Stimulated activated memory B cell treated with anti-CD40 and anti-IgM and Interleukin-4, amounts not matched to agents 10 μg/mL and 1 μg/mL and 100 μg/mL, for 72 hours (primary cell): Measurements from ENCODE around the gene KCNG2.
"Not testable (repeated sequence)": the region's sequence is repeated elsewhere in the genome, so short reads cannot be mapped to it uniquely, and the experiment has no call there.

Experiments
- ATAC-seq: fragments of 150-1000 bp; cut with Tn5 transposase; 2 replicates; pipeline ENCODE4 v1.10.0; 2021
- H3K27ac Mint-ChIP-seq: one replicate; pipeline ENCODE4 v1.8.0; 2022; ENCODE audit warnings: mild to moderate bottlenecking, mixed read lengths
- H3K27me3 Mint-ChIP-seq: one replicate; pipeline ENCODE4 v1.8.0; 2022; ENCODE audit warnings: mixed read lengths
- H3K36me3 Mint-ChIP-seq: one replicate; pipeline ENCODE4 v1.8.0; 2022; ENCODE audit warnings: mixed read lengths
- H3K4me1 Mint-ChIP-seq: one replicate; pipeline ENCODE4 v1.8.0; 2022; ENCODE audit warnings: mixed read lengths
- H3K4me3 Mint-ChIP-seq: one replicate; pipeline ENCODE4 v1.8.0; 2022; ENCODE audit warnings: mild to moderate bottlenecking, moderate library complexity, mixed read lengths
- H3K9me3 Mint-ChIP-seq: one replicate; pipeline ENCODE4 v1.8.0; 2022; ENCODE audit warnings: mixed read lengths

Gene KCNG2

GRCh38 chr18:79855147-79855933 is 57.6 kb downstream of the KCNG2 start:
- peak overlapping the region; percentile 42 for H3K4me3 Mint-ChIP-seq

GRCh38 chr18:79856119-79857007 is 58.6 kb downstream of the KCNG2 start:
- Mint-ChIP-seq H3K36me3 (no peaks in the 10 kb centered on the region), H3K27me3 (peaks cover 31% of the 10 kb centered on the region), H3K4me3 (peak overlapping the region; percentile 34), H3K4me1 (peaks cover 31% of the 10 kb centered on the region), H3K27ac (peak overlapping the region; percentile 20), H3K9me3 (peaks cover 7% of the 10 kb centered on the region)
- ATAC-seq, result peak; percentile 74

More at GRCh38 chr18:79855147-79855933, 57.6 kb downstream of the KCNG2 start:
- H3K9me3 Mint-ChIP-seq, result peaks cover 1% of the 10 kb centered on the region
- ATAC-seq, result peak; percentile 90
- H3K4me1 Mint-ChIP-seq, result peaks cover 31% of the 10 kb centered on the region
- H3K27ac Mint-ChIP-seq, result peak overlapping the region; percentile 75
- H3K27me3 Mint-ChIP-seq, result peaks cover 31% of the 10 kb centered on the region
- no peaks in the 10 kb centered on the region for H3K36me3 Mint-ChIP-seq

- no peak for ATAC-seq
- Mint-ChIP-seq H3K9me3 (peaks cover 14% of the 10 kb centered on the region), H3K27me3 (peaks cover 31% of the 10 kb centered on the region), H3K27ac (peak overlapping the region; percentile 20), H3K36me3 (no peaks in the 10 kb centered on the region), H3K4me1 (peaks cover 31% of the 10 kb centered on the region), H3K4me3 (peak overlapping the region; percentile 35)
Observed at GRCh38 chr18:79857082-79857671, 59.4 kb downstream of the KCNG2 start.

GRCh38 chr18:79859314-79859713 is 61.6 kb downstream of the KCNG2 start:
- Mint-ChIP-seq H3K9me3 (peaks cover 14% of the 10 kb centered on the region), H3K36me3 (no peaks in the 10 kb centered on the region), H3K27ac (no peak overlapping the region), H3K4me3 (no peak overlapping the region), H3K27me3 (peaks cover 23% of the 10 kb centered on the region), H3K4me1 (peaks cover 31% of the 10 kb centered on the region)
- no peak for ATAC-seq

GRCh38 chr18:79861687-79862086 is 63.9 kb downstream of the KCNG2 start:
- Mint-ChIP-seq H3K4me1 (peaks cover 9% of the 10 kb centered on the region), H3K27ac (no peak overlapping the region), H3K27me3 (peaks cover 14% of the 10 kb centered on the region), H3K4me3 (no peak overlapping the region), H3K36me3 (no peaks in the 10 kb centered on the region), H3K9me3 (peaks cover 14% of the 10 kb centered on the region)
- no peak for ATAC-seq

- no peak for ATAC-seq
- Mint-ChIP-seq H3K27me3 (peaks cover 14% of the 10 kb centered on the region), H3K27ac (no peak overlapping the region), H3K9me3 (peaks cover 14% of the 10 kb centered on the region), H3K4me1 (peaks cover 1% of the 10 kb centered on the region), H3K4me3 (no peak overlapping the region), H3K36me3 (no peaks in the 10 kb centered on the region)
Observed at GRCh38 chr18:79862562-79862961, 64.8 kb downstream of the KCNG2 start.

- peaks cover 14% of the 10 kb centered on the region for H3K9me3 Mint-ChIP-seq
- H3K36me3 Mint-ChIP-seq, result no peaks in the 10 kb centered on the region
- no peak overlapping the region for H3K4me3 Mint-ChIP-seq
- no peak overlapping the region for H3K27ac Mint-ChIP-seq
- ATAC-seq, result peak; percentile 41
- no peaks in the 10 kb centered on the region for H3K4me1 Mint-ChIP-seq
- peaks cover 9% of the 10 kb centered on the region for H3K27me3 Mint-ChIP-seq
Observed at GRCh38 chr18:79863161-79864005, 65.6 kb downstream of the KCNG2 start.

- Mint-ChIP-seq H3K36me3 (no peaks in the 10 kb centered on the region), H3K4me1 (no peaks in the 10 kb centered on the region), H3K27ac (no peak overlapping the region), H3K27me3 (peaks cover 1% of the 10 kb centered on the region), H3K4me3 (no peak overlapping the region), H3K9me3 (peaks cover 14% of the 10 kb centered on the region)
- peak; percentile 67 for ATAC-seq
Observed at GRCh38 chr18:79864006-79864725, 66.4 kb downstream of the KCNG2 start.

- not testable (repeated sequence) for H3K27me3 Mint-ChIP-seq, H3K4me1 Mint-ChIP-seq, H3K4me3 Mint-ChIP-seq, H3K36me3 Mint-ChIP-seq, H3K27ac Mint-ChIP-seq, ATAC-seq
- peaks cover 14% of the 10 kb centered on the region for H3K9me3 Mint-ChIP-seq
Observed at GRCh38 chr18:79864955-79865354, 67.2 kb downstream of the KCNG2 start.

GRCh38 chr18:79865951-79866350 is 68.2 kb downstream of the KCNG2 start:
- H3K4me3 Mint-ChIP-seq, H3K9me3 Mint-ChIP-seq, H3K27me3 Mint-ChIP-seq, H3K4me1 Mint-ChIP-seq, H3K27ac Mint-ChIP-seq, H3K36me3 Mint-ChIP-seq, ATAC-seq: not testable (repeated sequence)

GRCh38 chr18:79866889-79867574 is 69.3 kb downstream of the KCNG2 start:
- H3K36me3 Mint-ChIP-seq, result no peaks in the 10 kb centered on the region
- no peaks in the 10 kb centered on the region for H3K9me3 Mint-ChIP-seq
- no peaks in the 10 kb centered on the region for H3K4me1 Mint-ChIP-seq
- no peak for ATAC-seq
- no peaks in the 10 kb centered on the region for H3K27me3 Mint-ChIP-seq
- no peak overlapping the region for H3K4me3 Mint-ChIP-seq
- no peak overlapping the region for H3K27ac Mint-ChIP-seq

- ATAC-seq, result no peak
- Mint-ChIP-seq H3K27ac (no peak overlapping the region), H3K4me1 (no peaks in the 10 kb centered on the region), H3K9me3 (no peaks in the 10 kb centered on the region), H3K27me3 (peaks cover 6% of the 10 kb centered on the region), H3K4me3 (no peak overlapping the region), H3K36me3 (no peaks in the 10 kb centered on the region)
Observed at GRCh38 chr18:79867666-79868065, 69.9 kb downstream of the KCNG2 start.

GRCh38 chr18:79868168-79868784 is 70.5 kb downstream of the KCNG2 start:
- H3K4me3 Mint-ChIP-seq, result no peak overlapping the region
- H3K27me3 Mint-ChIP-seq, result peaks cover 10% of the 10 kb centered on the region
- no peak for ATAC-seq
- H3K36me3 Mint-ChIP-seq, result no peaks in the 10 kb centered on the region
- H3K27ac Mint-ChIP-seq, result no peak overlapping the region
- no peaks in the 10 kb centered on the region for H3K4me1 Mint-ChIP-seq
- no peaks in the 10 kb centered on the region for H3K9me3 Mint-ChIP-seq
